ENCODE data around the gene EXPH5. TPM values are rescaled to one million over a fixed set of nuclear protein-coding genes. Genes with fewer than 3 reads are reported as not detected.

Gene EXPH5
- total and polyA plus RNA-seq, 9 donors, result 0.12 to 5.7 (median 2.1) TPM

DNA sequence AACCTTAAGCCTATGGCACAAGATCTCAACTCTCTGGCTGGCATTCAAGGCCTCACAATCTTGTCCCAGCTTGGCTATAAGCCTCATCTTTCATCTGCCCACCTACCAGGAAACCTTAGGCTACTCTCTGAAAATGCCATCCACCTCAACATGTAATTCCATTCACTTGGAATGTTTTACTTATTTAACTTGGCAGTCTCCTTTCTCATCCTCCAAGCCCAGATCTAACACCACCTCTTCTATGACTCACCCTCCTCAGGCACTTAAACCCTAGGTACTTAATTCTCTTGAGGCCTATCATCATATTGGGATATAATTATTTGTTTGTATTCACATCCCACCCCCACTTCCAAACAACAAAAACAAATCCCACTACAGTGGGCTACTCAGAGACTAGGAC lies 110.4 kb downstream of the EXPH5 start:
- Histone ChIP-seq H3K27me3 (no peaks in the 10 kb centered on the region), H3K9me3 (no peaks in the 10 kb centered on the region), H3K4me1 (ENCODE audit: insufficient read depth) (no peaks in the 10 kb centered on the region), H3K27ac (no peak overlapping the region), H3K4me3 (no peak overlapping the region), H3K36me3 (no peaks in the 10 kb centered on the region)
- TF ChIP-seq, protein P1, sequence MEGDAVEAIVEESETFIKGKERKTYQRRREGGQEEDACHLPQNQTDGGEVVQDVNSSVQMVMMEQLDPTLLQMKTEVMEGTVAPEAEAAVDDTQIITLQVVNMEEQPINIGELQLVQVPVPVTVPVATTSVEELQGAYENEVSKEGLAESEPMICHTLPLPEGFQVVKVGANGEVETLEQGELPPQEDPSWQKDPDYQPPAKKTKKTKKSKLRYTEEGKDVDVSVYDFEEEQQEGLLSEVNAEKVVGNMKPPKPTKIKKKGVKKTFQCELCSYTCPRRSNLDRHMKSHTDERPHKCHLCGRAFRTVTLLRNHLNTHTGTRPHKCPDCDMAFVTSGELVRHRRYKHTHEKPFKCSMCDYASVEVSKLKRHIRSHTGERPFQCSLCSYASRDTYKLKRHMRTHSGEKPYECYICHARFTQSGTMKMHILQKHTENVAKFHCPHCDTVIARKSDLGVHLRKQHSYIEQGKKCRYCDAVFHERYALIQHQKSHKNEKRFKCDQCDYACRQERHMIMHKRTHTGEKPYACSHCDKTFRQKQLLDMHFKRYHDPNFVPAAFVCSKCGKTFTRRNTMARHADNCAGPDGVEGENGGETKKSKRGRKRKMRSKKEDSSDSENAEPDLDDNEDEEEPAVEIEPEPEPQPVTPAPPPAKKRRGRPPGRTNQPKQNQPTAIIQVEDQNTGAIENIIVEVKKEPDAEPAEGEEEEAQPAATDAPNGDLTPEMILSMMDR (IDR thresholded peaks at IDR 0.05), result no peak
- TF ChIP-seq EP300 (IDR thresholded peaks at IDR 0.05) (no peak), POLR2A (IDR thresholded peaks at IDR 0.05) (no peak)
- intact Hi-C loops (cut with DNase I), result no loop called here
- DNase-seq, result no peak

DNA sequence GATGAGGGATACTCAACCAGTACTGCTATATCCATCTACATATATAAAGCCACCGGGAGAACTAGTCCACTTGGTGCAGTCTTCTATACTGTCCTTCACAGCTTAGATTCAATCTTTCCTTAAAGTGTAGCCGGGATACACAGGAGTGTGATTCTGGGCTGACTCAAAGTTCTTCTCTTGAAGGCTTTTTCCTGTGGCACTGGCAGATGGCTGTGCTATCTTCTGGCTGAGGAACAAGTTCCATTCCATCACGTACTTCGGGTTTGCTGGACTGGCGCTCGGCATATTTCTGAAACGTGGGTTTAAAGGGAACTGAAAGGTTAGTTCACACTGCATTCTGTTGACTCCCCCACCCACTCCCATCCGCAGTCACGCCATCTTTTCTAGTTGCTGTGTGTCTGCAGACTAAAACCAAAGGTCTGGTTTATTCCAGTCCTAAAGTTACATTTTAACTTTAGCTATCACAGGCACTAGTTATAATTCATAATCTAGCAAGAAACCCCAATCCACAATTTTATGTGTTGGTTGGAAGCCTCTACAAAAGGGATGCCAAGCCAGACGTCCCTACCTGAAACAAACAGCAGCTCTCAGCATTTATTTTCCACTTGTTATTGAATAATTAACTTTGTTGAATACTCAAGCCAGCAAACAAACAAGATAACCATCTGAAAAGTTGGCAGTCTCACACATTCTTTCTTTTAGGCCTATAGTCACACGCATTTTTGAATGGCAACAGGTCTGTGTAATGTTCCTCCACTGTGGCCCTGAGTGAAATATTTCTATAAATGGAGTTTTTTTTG lies 118.7 kb downstream of the EXPH5 start:
- intact Hi-C loops (cut with DNase I), result loop anchor here in 1 of 4 donors (10.0 kb wide), 1 partner anchor 190 kb away; the partner anchor contains the start of gene DDX10
- Histone ChIP-seq H3K36me3 (no peaks in the 10 kb centered on the region), H3K9me3 (no peaks in the 10 kb centered on the region), H3K4me3 (no peak overlapping the region), H3K4me1 (ENCODE audit: insufficient read depth) (no peaks in the 10 kb centered on the region), H3K27me3 (no peaks in the 10 kb centered on the region), H3K27ac (no peak overlapping the region)
- DNase-seq, result no peak
- TF ChIP-seq EP300 (IDR thresholded peaks at IDR 0.05) (no peak), POLR2A (IDR thresholded peaks at IDR 0.05) (no peak)
- TF ChIP-seq, protein P1 (IDR thresholded peaks at IDR 0.05), result no peak
- WGBS, 3 donors, result 78 to 87% (median 83%) methylated on average over 11 of the region's 11 CpGs

DNA sequence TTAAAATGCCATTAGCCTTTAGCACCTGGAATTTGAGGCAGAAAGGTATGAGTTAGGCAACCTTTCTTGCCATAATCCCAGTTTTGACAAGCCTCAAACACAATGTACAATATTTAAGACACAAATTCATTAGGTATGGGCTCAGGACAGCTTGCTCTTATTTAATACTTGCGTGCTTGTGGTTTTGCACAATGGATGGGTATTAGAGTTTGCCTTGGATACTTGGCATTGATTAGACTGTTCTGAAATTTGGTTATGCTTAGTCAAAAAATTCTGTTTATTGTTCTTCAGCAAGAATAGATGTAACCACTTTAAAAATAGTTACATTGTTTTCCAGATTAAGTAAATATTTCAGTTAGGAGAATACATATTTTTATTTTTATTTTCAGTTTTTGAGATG lies 120.9 kb downstream of the EXPH5 start:
- no peak for DNase-seq
- H3K36me3 ChIP-seq, result no peaks in the 10 kb centered on the region
- no peak overlapping the region for H3K4me3 ChIP-seq
- no peaks in the 10 kb centered on the region for H3K9me3 ChIP-seq
- 95 to 100% (median 97%) methylated on average over 1 of the region's 1 CpG for WGBS, 3 donors
- no peak for TF ChIP-seq EP300 (IDR thresholded peaks at IDR 0.05)
- TF ChIP-seq, protein P1 (IDR thresholded peaks at IDR 0.05), result no peak
- no peak for TF ChIP-seq POLR2A (IDR thresholded peaks at IDR 0.05)
- H3K27me3 ChIP-seq, result no peaks in the 10 kb centered on the region
- intact Hi-C loops (cut with DNase I), result loop anchor here in 1 of 4 donors (10.0 kb wide), 1 partner anchor 192 kb away; the partner anchor contains the start of gene DDX10
- H3K4me1 ChIP-seq (ENCODE audit: insufficient read depth), result no peaks in the 10 kb centered on the region
- no peak overlapping the region for H3K27ac ChIP-seq

DNA sequence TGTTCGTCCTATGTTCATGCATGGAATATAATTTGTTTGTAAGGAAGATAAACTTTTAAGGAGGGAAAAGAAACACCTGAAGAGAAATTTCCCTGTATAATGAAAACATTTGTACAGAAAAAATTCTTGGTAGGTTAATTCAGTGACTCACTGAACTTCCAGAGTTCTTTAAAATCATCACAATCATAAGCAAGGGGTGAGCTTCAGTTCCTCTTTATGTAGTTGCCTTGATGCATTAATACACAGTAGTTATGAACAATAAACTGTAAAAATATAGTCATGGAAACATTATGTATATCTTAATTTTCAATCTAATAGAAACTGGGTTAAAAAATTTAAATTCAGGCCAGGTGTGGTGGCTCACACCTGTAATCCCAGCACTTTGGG lies 125.1 kb downstream of the EXPH5 start:
- Histone ChIP-seq H3K4me3 (no peak overlapping the region), H3K4me1 (ENCODE audit: insufficient read depth) (peaks cover 4% of the 10 kb centered on the region), H3K9me3 (no peaks in the 10 kb centered on the region), H3K36me3 (no peaks in the 10 kb centered on the region), H3K27ac (no peak overlapping the region), H3K27me3 (no peaks in the 10 kb centered on the region)
- no peak for DNase-seq
- TF ChIP-seq POLR2A (IDR thresholded peaks at IDR 0.05) (no peak), EP300 (IDR thresholded peaks at IDR 0.05) (no peak)
- TF ChIP-seq, protein P1 (IDR thresholded peaks at IDR 0.05), result no peak
- intact Hi-C loops (cut with DNase I), result loop anchor here in 1 of 4 donors (10.0 kb wide), 1 partner anchor 244 kb away; the partner anchor contains the start of genes ATM and NPAT
- 23 to 51% (median 44%) methylated on average over 1 of the region's 1 CpG for WGBS, 3 donors
